GM12892 (cell line): ENCODE results near the gene C4B.
"Not testable (repeated sequence)": the region's sequence is repeated elsewhere in the genome, so short reads cannot be mapped to it uniquely, and the experiment has no call there.

ENCODE experiments used
- POLR2AphosphoS5 ChIP-seq: IDR thresholded peaks from 2 replicates; pipeline ENCODE4 v1.6.1; 2011; ENCODE audit warnings: low read depth, low read length, control low read depth
- TAF1 ChIP-seq: IDR thresholded peaks from 2 replicates; pipeline ENCODE4 v1.6.1; 2011; ENCODE audit warnings: low read depth, mild to moderate bottlenecking, control low read depth, low read length, borderline replicate concordance

DNA sequence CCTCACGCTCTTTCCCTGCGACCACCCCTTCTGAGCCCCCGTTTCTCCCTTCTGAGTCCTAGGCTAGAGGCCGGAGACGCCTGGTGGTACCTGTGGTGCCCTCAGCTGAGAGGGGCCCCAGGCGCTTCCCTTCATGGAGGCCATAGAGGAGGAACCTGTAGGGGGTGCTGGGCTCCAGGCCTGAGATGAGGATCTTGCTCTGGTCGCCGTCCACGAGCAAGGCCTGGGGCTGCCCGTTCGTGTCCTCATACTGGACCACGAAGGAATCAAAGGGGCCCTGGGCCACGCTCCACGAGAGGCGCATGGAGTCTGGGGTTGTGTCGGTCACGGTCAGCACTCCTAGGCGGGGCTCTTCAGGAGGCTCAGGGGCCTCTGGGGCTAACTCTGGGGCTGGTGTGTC, 30.3 kb downstream of the C4B start:
- not testable (repeated sequence) for TF ChIP-seq TAF1, POLR2AphosphoS5
